Body of pancreas (tissue), 4 donors: ENCODE data around the gene NAB1. TPM values are rescaled to one million over a fixed set of nuclear protein-coding genes. Genes with fewer than 3 reads are reported as not detected.

Experiments used
- ATAC-seq: fragments of 150-250 bp; one replicate; pipeline ENCODE4 v1.9.1; 2016
- DNase-seq, 4 donors: peaks; one replicate each; pipeline ENCODE4 v3.0.0-alpha.2; 2019
- H3K27ac ChIP-seq, 4 donors: fragments of 200-600 bp; sonication (generic); 1 replicate in 3 of 4; 2 replicates in 1 of 4; pipeline versions ENCODE4 v1.5.1 to v1.6.1; 2016 to 2019; ENCODE audit warnings: mild to moderate bottlenecking in 1 of 4, mixed read lengths in 1 of 4, moderate library complexity in 1 of 4
- H3K27me3 ChIP-seq, 2 donors: fragments of 200-600 bp; sonication (generic); one replicate each; pipeline ENCODE4 v1.6.0; 2016; ENCODE audit warnings: mild to moderate bottlenecking in 1 of 2
- H3K36me3 ChIP-seq, 2 donors: fragments of 200-600 bp; sonication (generic); replicated peaks in 1 of 2; 2 replicates each; pipeline ENCODE4 v1.5.1; 2016; ENCODE audit warnings: low read depth in 2 of 2; ENCODE audit not compliant: insufficient read depth in 1 of 2
- H3K4me1 ChIP-seq: fragments of 200-600 bp; sonication (generic); one replicate; pipeline ENCODE4 v1.6.0; 2016
- H3K4me3 ChIP-seq, 2 donors: fragments of 200-600 bp; sonication (generic); 1 replicate in 1 of 2; 2 replicates in 1 of 2; pipeline ENCODE4 v1.5.1; 2016 to 2019
- H3K9me3 ChIP-seq, 3 donors: fragments of 200-600 bp; sonication (generic); 1 replicate in 2 of 3; 2 replicates in 1 of 3; pipeline ENCODE4 v1.5.1; 2016
- CTCF ChIP-seq, 7 experiments: fragments of 450-650 bp in 4 of 7; fragments of 200-600 bp in 3 of 7; sonication (generic) in 3 of 7; IDR thresholded peaks; one replicate each; pipeline ENCODE4 v1.5.1; 2016 to 2019; ENCODE audit warnings: antibody characterized with exemption in 7 of 7
- POLR2A ChIP-seq, 3 donors: fragments of 450-650 bp; IDR thresholded peaks; one replicate each; pipeline ENCODE4 v1.6.1; 2016; ENCODE audit warnings: antibody characterized with exemption in 3 of 3, mild to moderate bottlenecking in 2 of 3
- WGBS, 2 donors: methylation state at CpG; one replicate each; pipeline ENCODE4 v1.1.5; 2017; 5-methylcytosine and 5-hydroxymethylcytosine counted together
- intact Hi-C: fragments of 100-400 bp; cut with DNase I; formaldehyde crosslinking; loops from one replicate; pipeline ENCODE4 v1.15.1; 2023
- total RNA-seq, 2 donors: library from RNA; depleted of rRNA; stranded (reverse); fragments of >200 nt; gene quantifications; one replicate each; pipeline ENCODE4 v1.1.0, GENCODE V29; 2016

The NAB1 gene
- total RNA-seq, 2 donors from 2014 or later, result 19.8 to 30.1 TPM

GRCh38 chr2:190693533-190694232 is 44.8 kb downstream of the NAB1 start:
- TF ChIP-seq POLR2A (IDR thresholded peaks at IDR 0.05) (no peak), CTCF (IDR thresholded peaks at IDR 0.05) (no peak)
- H3K27ac ChIP-seq, result no peak overlapping the region
- ATAC-seq, result no peak
- H3K36me3 ChIP-seq, result no peaks in the 10 kb centered on the region
- H3K27me3 ChIP-seq, result no peaks in the 10 kb centered on the region
- 92 to 96% methylated on average over 2 of the region's 2 CpGs for WGBS, 2 donors
- intact Hi-C loops, result no loop called here
- DNase-seq, result no peak
- H3K4me3 ChIP-seq, result no peak overlapping the region
- H3K9me3 ChIP-seq, result no peaks in the 10 kb centered on the region
- no peaks in the 10 kb centered on the region for H3K4me1 ChIP-seq

DNA sequence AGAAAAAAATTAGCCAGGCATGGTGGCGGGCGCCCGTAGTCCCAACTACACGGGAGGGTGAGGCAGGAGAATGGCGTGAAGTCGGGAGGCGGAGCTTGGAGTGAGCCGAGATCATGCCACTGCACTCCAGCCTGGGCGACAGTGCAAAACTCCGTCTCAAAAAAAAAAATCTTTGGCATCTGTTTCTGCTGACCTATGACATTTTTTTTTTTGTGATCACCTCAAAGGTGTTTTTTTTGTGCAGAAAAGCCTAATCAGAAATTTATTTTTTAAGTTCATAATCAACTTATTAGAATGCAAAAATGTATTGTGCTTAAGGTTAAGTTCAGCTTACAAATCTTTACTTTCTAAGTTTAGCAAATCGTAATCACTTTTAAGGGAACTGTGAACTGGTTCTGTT is 45.6 kb downstream of the NAB1 start:
- H3K9me3 ChIP-seq, result no peaks in the 10 kb centered on the region
- DNase-seq, result no peak
- no peak for TF ChIP-seq POLR2A (IDR thresholded peaks at IDR 0.05)
- TF ChIP-seq CTCF (IDR thresholded peaks at IDR 0.05), result no peak
- 87 to 96% methylated on average over 11 of the region's 11 CpGs for WGBS, 2 donors
- intact Hi-C loops, result no loop called here
- H3K4me3 ChIP-seq, result no peak overlapping the region
- H3K36me3 ChIP-seq, result no peaks in the 10 kb centered on the region
- no peaks in the 10 kb centered on the region for H3K27me3 ChIP-seq
- H3K27ac ChIP-seq, result no peak overlapping the region
- no peak for ATAC-seq
- no peaks in the 10 kb centered on the region for H3K4me1 ChIP-seq

DNA sequence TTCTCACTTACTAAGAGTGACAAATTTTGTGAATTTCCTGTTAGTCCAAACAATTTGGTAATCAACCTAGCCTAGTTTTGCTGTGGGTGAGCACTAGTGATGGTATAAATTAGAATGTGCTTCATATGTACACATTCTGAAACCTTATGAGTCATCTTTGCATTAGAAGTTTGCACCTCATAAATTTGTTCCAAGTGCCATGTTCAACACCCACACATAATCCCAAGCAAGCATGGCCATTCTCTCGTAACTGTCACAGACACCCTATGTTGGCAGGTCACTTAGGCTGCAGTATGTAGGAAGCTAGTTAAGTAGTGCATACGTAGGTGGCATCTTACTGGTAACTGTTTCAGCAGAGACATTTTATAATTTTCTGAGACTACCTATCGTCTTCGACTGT is 46.9 kb downstream of the NAB1 start:
- WGBS, 2 donors, result 91 to 93% methylated on average over 4 of the region's 4 CpGs
- ATAC-seq (no peak), DNase-seq (no peak)
- no peak overlapping the region for H3K4me3 ChIP-seq
- H3K27me3 ChIP-seq, result no peaks in the 10 kb centered on the region
- H3K4me1 ChIP-seq, result no peaks in the 10 kb centered on the region
- H3K27ac ChIP-seq, result no peak overlapping the region
- TF ChIP-seq CTCF (IDR thresholded peaks at IDR 0.05), result no peak
- TF ChIP-seq POLR2A (IDR thresholded peaks at IDR 0.05), result no peak
- H3K9me3 ChIP-seq, result no peaks in the 10 kb centered on the region
- no peaks in the 10 kb centered on the region for H3K36me3 ChIP-seq
- intact Hi-C loops, result no loop called here

- Histone ChIP-seq H3K4me3 (no peak overlapping the region), H3K27ac (no peak overlapping the region), H3K36me3 (no peaks in the 10 kb centered on the region), H3K9me3 (no peaks in the 10 kb centered on the region), H3K4me1 (no peaks in the 10 kb centered on the region), H3K27me3 (no peaks in the 10 kb centered on the region)
- WGBS, 2 donors, result 52 to 59% methylated on average over 3 of the region's 3 CpGs
- DNase-seq, result no peak
- intact Hi-C loops, result no loop called here
- ATAC-seq, result no peak
- TF ChIP-seq CTCF (IDR thresholded peaks at IDR 0.05) (no peak), POLR2A (IDR thresholded peaks at IDR 0.05) (no peak)
Measured at GRCh38 chr2:190696792-190697398, 48.0 kb downstream of the NAB1 start.

DNA sequence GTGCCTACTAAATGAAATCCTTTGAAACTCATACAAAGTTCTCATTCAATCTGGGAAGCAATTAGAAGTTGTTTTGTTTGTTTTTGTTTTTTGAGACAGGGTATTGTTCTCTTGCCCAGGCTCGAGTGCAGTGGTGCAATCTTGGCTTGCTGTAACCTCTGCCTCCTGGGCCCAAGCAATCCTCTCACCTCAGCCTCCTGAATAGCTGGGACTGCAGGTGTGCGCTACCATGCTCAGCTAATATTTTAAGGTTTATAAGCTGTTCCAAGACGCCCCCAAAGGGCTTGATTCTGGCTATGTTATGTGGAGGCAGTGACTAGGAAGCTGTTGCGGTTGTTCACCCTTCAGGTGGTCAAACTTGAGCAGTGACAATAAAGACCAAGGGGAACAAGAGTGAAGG is 48.5 kb downstream of the NAB1 start:
- 87 to 88% methylated on average over 4 of the region's 4 CpGs for WGBS, 2 donors
- ATAC-seq, result no peak
- H3K27me3 ChIP-seq, result no peaks in the 10 kb centered on the region
- H3K27ac ChIP-seq, result no peak overlapping the region
- TF ChIP-seq CTCF (IDR thresholded peaks at IDR 0.05) (no peak), POLR2A (IDR thresholded peaks at IDR 0.05) (no peak)
- no peaks in the 10 kb centered on the region for H3K36me3 ChIP-seq
- no peak for DNase-seq
- H3K4me1 ChIP-seq, result no peaks in the 10 kb centered on the region
- no peak overlapping the region for H3K4me3 ChIP-seq
- intact Hi-C loops, result no loop called here
- H3K9me3 ChIP-seq, result no peaks in the 10 kb centered on the region
